HepG2 (cell line): Measurements from ENCODE around the gene PLD1. TPM values are rescaled to one million over a fixed set of nuclear protein-coding genes. Genes with fewer than 3 reads are reported as not detected.

Source experiments
- ATAC-seq: fragments of 200-7000 bp; cut with Tn5 transposase; 3 replicates; pipeline ENCODE4 v1.9.1; 2020; ENCODE audit warnings: mild to moderate bottlenecking, moderate library complexity
- BruUV-seq: library from RNA; stranded (reverse); fragments of 400-500 nt; replicated peaks from 2 replicates; lab custom pipeline; 2021; lab: Mats Ljungman, UMichigan
- CTCF ChIA-PET: fragments of 300-600 bp; formaldehyde crosslinking; extraction: SDS; loops from one replicate; lab custom pipeline; 2021; ENCODE audit warnings: low total read pairs, inconsistent platforms, low intra/inter-chr PET ratio; lab: Yijun Ruan, JAX
- POLR2A ChIA-PET: fragments of 350-600 bp; sonication (Branson Sonifier 250); formaldehyde crosslinking; loops from one replicate; lab custom pipeline; 2020; ENCODE audit warnings: antibody characterized with exemption, inconsistent platforms; lab: Yijun Ruan, JAX
- DNase-seq: peaks from one replicate; pipeline ENCODE4 v3.0.0-alpha.2; 2015; ENCODE audit warnings: low spot score
- FAIRE-seq: peaks from 3 replicates; lab custom pipeline; 2011; peaks lifted over from hg19 to GRCh38; lab: Jason Lieb, UNC
- H2AFZ ChIP-seq: one replicate; pipeline ENCODE4 v1.6.1; 2011; ENCODE audit warnings: low read length, inconsistent platforms
- H3K27ac ChIP-seq: fragments of 300-600 bp; 3 replicates; pipeline ENCODE4 v1.8.0; 2011; ENCODE audit warnings: mixed run types, mild to moderate bottlenecking, mixed read lengths, low read length, inconsistent platforms; ENCODE audit not compliant: insufficient read depth; ENCODE audit errors: extremely low read length
- H3K27me3 ChIP-seq, 2 experiments: fragments of 200-600 bp in 1 of 2; 2 replicates in 1 of 2; 3 replicates in 1 of 2; pipeline versions ENCODE4 v1.6.0 to v1.8.0; 2011; ENCODE audit warnings: low read length in 2 of 2, mild to moderate bottlenecking in 2 of 2, moderate library complexity in 2 of 2, inconsistent platforms in 1 of 2; ENCODE audit not compliant: insufficient read depth in 2 of 2, control insufficient read depth in 1 of 2
- H3K36me3 ChIP-seq, 2 experiments: fragments of 200-600 bp in 1 of 2; replicated peaks in 1 of 2; 2 replicates in 1 of 2; 3 replicates in 1 of 2; pipeline versions ENCODE4 v1.5.1 to v1.8.0; 2011; ENCODE audit warnings: low read length in 2 of 2, inconsistent platforms in 1 of 2; ENCODE audit not compliant: insufficient read depth in 2 of 2, control insufficient read depth in 1 of 2
- H3K4me1 ChIP-seq: 2 replicates; pipeline ENCODE4 v1.5.1; 2012; ENCODE audit warnings: low read length, inconsistent platforms; ENCODE audit not compliant: insufficient read depth
- H3K4me2 ChIP-seq: 2 replicates; pipeline ENCODE4 v1.6.0; 2011; ENCODE audit warnings: low read depth, low read length, inconsistent platforms
- H3K4me3 ChIP-seq, 3 experiments: fragments of 200-600 bp in 1 of 3; sonication (generic), shearing (Covaris generic) in 1 of 3; replicated peaks in 1 of 3; 2 replicates each; pipeline ENCODE4 v1.5.1; 2011 to 2016; ENCODE audit warnings: low read length in 3 of 3, inconsistent platforms in 2 of 3, low read depth in 2 of 3, mild to moderate bottlenecking in 2 of 3, control low read depth in 1 of 3, mixed read lengths in 1 of 3; ENCODE audit not compliant: insufficient read depth in 1 of 3
- H3K79me2 ChIP-seq: one replicate; pipeline ENCODE4 v1.6.1; 2011; ENCODE audit warnings: low read length, inconsistent platforms; ENCODE audit not compliant: insufficient read depth
- H3K9ac ChIP-seq: 2 replicates; pipeline ENCODE4 v1.6.0; 2011; ENCODE audit warnings: mild to moderate bottlenecking, low read depth, low read length, inconsistent platforms; ENCODE audit not compliant: insufficient read depth
- H3K9me3 ChIP-seq: 2 replicates; pipeline ENCODE4 v1.5.1; 2012; ENCODE audit warnings: mild to moderate bottlenecking, low read length
- H4K20me1 ChIP-seq: 2 replicates; pipeline ENCODE4 v1.6.0; 2011; ENCODE audit warnings: inconsistent platforms, mild to moderate bottlenecking, low read length, moderate library complexity; ENCODE audit not compliant: insufficient read depth
- THRA ChIP-seq: sonication (generic); formaldehyde crosslinking; IDR thresholded peaks from 2 replicates; pipeline ENCODE4 v1.4.0; 2020; ENCODE audit warnings: missing genetic modification reagents, borderline replicate concordance
- ZNF143 ChIP-seq: sonication (generic); formaldehyde crosslinking; IDR thresholded peaks from 2 replicates; pipeline ENCODE4 v1.4.0; 2020; ENCODE audit warnings: missing genetic modification reagents
- ZNF333 ChIP-seq: sonication (generic); formaldehyde crosslinking; IDR thresholded peaks from 2 replicates; pipeline ENCODE4 v1.4.0; 2020; ENCODE audit warnings: mild to moderate bottlenecking, missing genetic modification reagents, borderline replicate concordance
- ZNF687 ChIP-seq: sonication (generic); formaldehyde crosslinking; IDR thresholded peaks from 2 replicates; pipeline ENCODE4 v1.5.1; 2020; ENCODE audit warnings: mild to moderate bottlenecking, missing genetic modification reagents, moderate library complexity
- ZNF703 ChIP-seq: sonication (generic); formaldehyde crosslinking; IDR thresholded peaks from 2 replicates; pipeline ENCODE4 v1.5.1; 2020; ENCODE audit warnings: missing genetic modification reagents, mild to moderate bottlenecking, moderate library complexity, borderline replicate concordance
- ZNF83 ChIP-seq: sonication (generic); formaldehyde crosslinking; IDR thresholded peaks from 2 replicates; pipeline ENCODE4 v1.4.0; 2020; ENCODE audit warnings: missing genetic modification reagents, mild to moderate bottlenecking, borderline replicate concordance
- WGBS: methylation state at CpG from one replicate; pipeline ENCODE4 v1.1.6; 2017; ENCODE audit warnings: low lambda C conversion rate; 5-methylcytosine and 5-hydroxymethylcytosine counted together
- in situ Hi-C: cut with HindIII; loops from 2 replicates; pipeline ENCODE4 v1.10.0; 2017; ENCODE audit warnings: low pct_unique_long_range_greater_than_20kb; ENCODE audit not compliant: extremely low pct_ligation_motif_present
- intact Hi-C: fragments of 100-400 bp; cut with micrococcal nuclease; formaldehyde crosslinking; loops from one replicate; pipeline ENCODE4 v1.10.0; 2022; ENCODE audit not compliant: unreplicated experiment
- polyA plus RNA-seq, 8 experiments: library from polyadenylated mRNA; depleted of rRNA in 3 of 8; stranded (reverse) in 7 of 8; unstranded in 1 of 8; fragments of >200 nt; fragmentation: Illumina TruSeq in 4 of 8; extraction: Trizol in 4 of 8; gene quantifications; 2 replicates each; pipeline versions ENCODE4 v1.2.1 to v1.2.3, GENCODE V29; 2011 to 2016; ENCODE audit warnings: low read depth in 4 of 8, missing spikeins in 1 of 8, mixed read lengths in 1 of 8; ENCODE audit not compliant: insufficient read depth in 1 of 8
- total RNA-seq, 5 experiments: library from RNA; depleted of rRNA; stranded (reverse); fragments of >200 nt; fragmentation: Illumina TruSeq; extraction: Trizol; gene quantifications; 2 replicates each; pipeline ENCODE4 v1.2.3, GENCODE V29; 2016; ENCODE audit warnings: low read depth in 1 of 5

PLD1 gene
- total and polyA plus RNA-seq, 2 of the 13 experiments (the other 11 are each of a cell fraction or from before 2014, with no cell fraction given) = 27.1 to 59.4 TPM

- H2AFZ ChIP-seq = no peak overlapping the region
- H3K9ac ChIP-seq = no peak overlapping the region
- no peak overlapping the region for H3K4me3 ChIP-seq
- peaks cover 3 to 13% of the 10 kb centered on the region in 2 experiments for H3K36me3 ChIP-seq
- H3K79me2 ChIP-seq = peaks cover 93% of the 10 kb centered on the region
- ATAC-seq = no peak
- H3K4me2 ChIP-seq = no peak overlapping the region
- in situ Hi-C loops (no loop called here), intact Hi-C loops (no loop called here)
- 100% methylated on average over 2 of the region's 2 CpGs for WGBS
- H3K9me3 ChIP-seq = no peaks in the 10 kb centered on the region
- CTCF ChIA-PET = no interaction called here
- FAIRE-seq = no peak
- peaks cover 65% of the 10 kb centered on the region for H4K20me1 ChIP-seq
- no peak for DNase-seq
- H3K4me1 ChIP-seq = no peaks in the 10 kb centered on the region
- BruUV-seq = no TSS peak
- H3K27me3 ChIP-seq = no peaks in the 10 kb centered on the region
- TF ChIP-seq ZNF703 (CRISPR knock-in tag) = no peak
- no peak for TF ChIP-seq ZNF333 (CRISPR knock-in tag)
- no peak for TF ChIP-seq ZNF687 (CRISPR knock-in tag)
- no peak for TF ChIP-seq THRA (CRISPR knock-in tag)
- no peak for TF ChIP-seq ZNF143 (CRISPR knock-in tag)
- TF ChIP-seq ZNF83 (CRISPR knock-in tag) = no peak
- TF ChIP-seq, all 625 proteins: peak for 0
- POLR2A ChIA-PET = no interaction called here
- H3K27ac ChIP-seq = no peak overlapping the region
Observed at GRCh38 chr3:171760477-171760876, 49.8 kb downstream of the PLD1 start.
